HG03045 (cell line): ENCODE results near the gene ATP5F1A.
"Not testable (repeated sequence)": the region's sequence is repeated elsewhere in the genome, so short reads cannot be mapped to it uniquely, and the experiment has no call there.

Experiments
- ATAC-seq: cut with Tn5 transposase; IDR thresholded peaks from one replicate; pipeline ENCODE4 v1.9.1; 2021; ENCODE audit warnings: mild to moderate bottlenecking, moderate library complexity; ENCODE audit not compliant: unreplicated experiment

The ATP5F1A gene

GRCh38 chr18:46097801-46098615, at the start of gene ATP5F1A:
TSS of gene ATP5F1A (minus strand) at chr18:46098296. CDS start at chr18:46098231, 65 bp downstream.
- peak; percentile 78 for ATAC-seq

GRCh38 chr18:46141199-46141598, 43.1 kb upstream of the ATP5F1A start:
- no peak for ATAC-seq

GRCh38 chr18:46140173-46140572, 42.1 kb upstream of the ATP5F1A start:
- no peak for ATAC-seq

- no peak for ATAC-seq
Measured at GRCh38 chr18:46134920-46135675, 37.0 kb upstream of the ATP5F1A start.

- no peak for ATAC-seq
Measured at GRCh38 chr18:46133534-46133933, 35.4 kb upstream of the ATP5F1A start.

- not testable (repeated sequence) for ATAC-seq
Measured at GRCh38 chr18:46130549-46130948, 32.5 kb upstream of the ATP5F1A start.

- ATAC-seq: no peak
Measured at GRCh38 chr18:46130061-46130460, 32.0 kb upstream of the ATP5F1A start.

GRCh38 chr18:46126625-46127024, 28.5 kb upstream of the ATP5F1A start:
- ATAC-seq: not testable (repeated sequence)

GRCh38 chr18:46113751-46114150, 15.7 kb upstream of the ATP5F1A start:
- ATAC-seq: no peak

GRCh38 chr18:46110406-46110805, 12.3 kb upstream of the ATP5F1A start:
- no peak for ATAC-seq

- ATAC-seq: no peak
Measured at GRCh38 chr18:46109386-46109785, 11.3 kb upstream of the ATP5F1A start.

- peak; percentile 96 for ATAC-seq
Measured at GRCh38 chr18:46104128-46104911, 6.2 kb upstream of the ATP5F1A start, which contains the start of gene HAUS1. TSS of gene HAUS1 (plus strand) at chr18:46104385. CDS start at chr18:46104412, 27 bp downstream.

- no peak for ATAC-seq
Measured at GRCh38 chr18:46099463-46099862, 1.4 kb upstream of the ATP5F1A start.

GRCh38 chr18:46098616-46098933, 479 bp upstream of the ATP5F1A start:
- ATAC-seq: no peak

- ATAC-seq: peak; percentile 30
Measured at GRCh38 chr18:46097431-46097800, 680 bp downstream of the ATP5F1A start.

- no peak for ATAC-seq
Measured at GRCh38 chr18:46096651-46097300, 1.3 kb downstream of the ATP5F1A start.

- no peak for ATAC-seq
Measured at GRCh38 chr18:46095532-46095931, 2.6 kb downstream of the ATP5F1A start.

- ATAC-seq: not testable (repeated sequence)
Measured at GRCh38 chr18:46088501-46088900, 9.6 kb downstream of the ATP5F1A start.

- ATAC-seq: no peak
Measured at GRCh38 chr18:46084431-46084830, 13.7 kb downstream of the ATP5F1A start.

- ATAC-seq: no peak
Measured at GRCh38 chr18:46080156-46080555, 17.9 kb downstream of the ATP5F1A start.

- no peak for ATAC-seq
Measured at GRCh38 chr18:46079336-46079735, 18.8 kb downstream of the ATP5F1A start.
